ENCODE measurements around the gene NOTCH1. TPM values are rescaled to one million over a fixed set of nuclear protein-coding genes. Genes with fewer than 3 reads are reported as not detected.

The NOTCH1 gene
- total and polyA plus RNA-seq, 12 donors, result 7.3 to 27.0 (median 19.9) TPM

- H3K27ac ChIP-seq, result peak overlapping the region; percentile 5 to 92 (median 83)
- no peak overlapping the region for H3K4me3 ChIP-seq
- TF ChIP-seq CTCF (IDR thresholded peaks at IDR 0.05), result no peak
- H3K4me1 ChIP-seq, result peaks cover 51 to 88% (median 81%) of the 10 kb centered on the region in 9 donors
- no peaks in the 10 kb centered on the region for H3K9me3 ChIP-seq
- intact Hi-C loops (cut with DNase I), result loop anchor here in 3 of 10 donors (2.0 to 10.0 kb wide), 2 partner anchors 19 to 59 kb away; partner anchors contain the start of gene NOTCH1 (in 2 of the 3)
- 69 to 74% methylated on average over 26 of the region's 26 CpGs for WGBS, 2 donors
- H3K36me3 ChIP-seq, result no peaks in the 10 kb centered on the region
- ATAC-seq (no peak), DNase-seq (peak in 1 of 2 donors; percentile 25)
- no peaks in the 10 kb centered on the region for H3K27me3 ChIP-seq
Measured at GRCh38 chr9:136565715-136566552, 20.1 kb upstream of the NOTCH1 start.

DNA sequence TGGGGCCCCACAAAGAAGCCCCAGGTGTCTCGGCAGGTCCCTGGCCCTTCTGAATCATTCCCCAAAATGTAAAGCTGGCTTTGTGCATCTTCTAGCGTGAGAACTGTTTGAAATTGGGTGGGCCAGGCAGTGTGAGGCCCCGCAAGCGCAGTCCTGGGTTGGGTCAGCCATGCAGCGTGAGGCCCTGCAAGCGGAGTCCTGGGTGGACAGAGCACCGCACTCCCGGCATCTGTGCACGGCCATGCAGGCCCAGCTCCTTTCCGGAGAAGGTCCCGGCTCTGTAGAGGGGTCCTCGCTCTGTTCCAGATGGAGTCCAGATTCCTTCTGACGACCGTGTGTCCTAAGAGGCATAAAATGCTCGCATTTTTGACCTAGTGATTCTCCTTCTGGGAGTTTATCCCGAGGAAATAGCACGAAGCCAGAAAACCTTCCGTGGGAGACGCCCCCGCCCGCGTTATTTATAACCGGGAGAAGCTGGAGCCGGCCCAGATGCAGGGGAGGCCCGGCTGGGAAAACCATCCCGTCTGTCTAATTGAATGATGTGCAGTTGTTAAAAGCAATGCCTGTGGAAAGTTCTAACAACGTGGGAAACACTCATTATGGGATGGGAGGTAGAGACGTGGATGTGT lies 19.4 kb upstream of the NOTCH1 start:
- Histone ChIP-seq H3K4me1 (peaks cover 46 to 80% (median 74%) of the 10 kb centered on the region in 9 donors), H3K4me3 (peak overlapping the region in 5 of 10 donors; percentile 1 to 23 (median 5)), H3K36me3 (no peaks in the 10 kb centered on the region), H3K27ac (peak overlapping the region; percentile 47 to 92 (median 84)), H3K27me3 (no peaks in the 10 kb centered on the region), H3K9me3 (peaks cover 0 to under 1% (median 0%) of the 10 kb centered on the region in 11 donors)
- 20 to 29% methylated on average over 28 of the region's 28 CpGs for WGBS, 2 donors
- no peak for TF ChIP-seq CTCF (IDR thresholded peaks at IDR 0.05)
- DNase-seq (peak; percentile 77 to 82), ATAC-seq (peak; percentile 12 to 60 (median 42))
- intact Hi-C loops (cut with DNase I), result loop anchor here in 2 of 10 donors (2.0 to 10.0 kb wide), 2 partner anchors 18 to 60 kb away; partner anchors contain the start of gene NOTCH1 (in 1 of the 2)

DNA sequence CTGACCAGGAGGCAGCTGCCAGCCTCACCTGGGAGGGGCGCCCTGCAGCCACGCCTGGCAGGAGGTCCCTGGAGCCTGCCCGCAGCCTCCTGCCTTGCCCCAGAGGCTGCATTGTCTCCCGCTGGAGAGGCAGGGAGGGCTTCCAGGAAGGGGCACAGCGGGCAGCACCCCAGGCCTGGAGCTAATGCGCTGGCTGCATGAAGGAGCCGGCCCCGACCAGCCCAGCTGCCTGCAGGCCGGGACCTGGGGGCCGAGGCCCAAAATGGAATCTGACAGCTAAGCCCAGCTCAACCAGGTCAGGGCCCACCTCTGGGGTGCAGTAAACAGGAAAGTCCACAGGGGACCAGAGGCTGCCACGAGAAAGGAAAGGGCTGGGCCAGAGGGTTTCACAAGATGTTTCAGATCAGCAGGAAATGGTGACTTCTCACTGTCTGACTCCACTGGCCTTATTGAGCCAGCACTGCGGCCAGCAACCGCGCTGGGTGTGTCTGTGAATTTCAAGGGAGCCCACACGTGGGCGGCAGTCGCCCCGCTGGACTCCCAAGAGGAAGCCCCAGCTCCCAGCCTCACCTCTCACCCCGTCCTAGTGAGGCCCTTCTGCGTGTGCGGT lies 18.6 kb upstream of the NOTCH1 start:
- intact Hi-C loops (cut with DNase I), result loop anchor here in 2 of 10 donors (2.0 to 10.0 kb wide), 2 partner anchors 18 to 60 kb away; partner anchors contain the start of gene NOTCH1 (in 1 of the 2)
- peaks cover 46 to 73% (median 70%) of the 10 kb centered on the region in 9 donors for H3K4me1 ChIP-seq
- no peaks in the 10 kb centered on the region for H3K36me3 ChIP-seq
- H3K4me3 ChIP-seq, result peak overlapping the region in 5 of 10 donors; percentile 1 to 23 (median 5)
- ATAC-seq (peak; percentile 40 to 73 (median 58)), DNase-seq (peak; percentile 69 to 73)
- H3K27ac ChIP-seq, result peak overlapping the region; percentile 47 to 92 (median 84)
- H3K9me3 ChIP-seq, result peaks cover 0 to 7% (median 0%) of the 10 kb centered on the region in 11 donors
- H3K27me3 ChIP-seq, result no peaks in the 10 kb centered on the region
- WGBS, 2 donors, result 53 to 63% methylated on average over 21 of the region's 21 CpGs
- TF ChIP-seq CTCF (IDR thresholded peaks at IDR 0.05), result peak in 5 of 9 donors; percentile 9 to 43 (median 28)

Data from heart right ventricle (tissue), 16 donors.